ENCODE measurements around the gene MLF2.

Gene MLF2, protein sequence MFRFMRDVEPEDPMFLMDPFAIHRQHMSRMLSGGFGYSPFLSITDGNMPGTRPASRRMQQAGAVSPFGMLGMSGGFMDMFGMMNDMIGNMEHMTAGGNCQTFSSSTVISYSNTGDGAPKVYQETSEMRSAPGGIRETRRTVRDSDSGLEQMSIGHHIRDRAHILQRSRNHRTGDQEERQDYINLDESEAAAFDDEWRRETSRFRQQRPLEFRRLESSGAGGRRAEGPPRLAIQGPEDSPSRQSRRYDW

DNA sequence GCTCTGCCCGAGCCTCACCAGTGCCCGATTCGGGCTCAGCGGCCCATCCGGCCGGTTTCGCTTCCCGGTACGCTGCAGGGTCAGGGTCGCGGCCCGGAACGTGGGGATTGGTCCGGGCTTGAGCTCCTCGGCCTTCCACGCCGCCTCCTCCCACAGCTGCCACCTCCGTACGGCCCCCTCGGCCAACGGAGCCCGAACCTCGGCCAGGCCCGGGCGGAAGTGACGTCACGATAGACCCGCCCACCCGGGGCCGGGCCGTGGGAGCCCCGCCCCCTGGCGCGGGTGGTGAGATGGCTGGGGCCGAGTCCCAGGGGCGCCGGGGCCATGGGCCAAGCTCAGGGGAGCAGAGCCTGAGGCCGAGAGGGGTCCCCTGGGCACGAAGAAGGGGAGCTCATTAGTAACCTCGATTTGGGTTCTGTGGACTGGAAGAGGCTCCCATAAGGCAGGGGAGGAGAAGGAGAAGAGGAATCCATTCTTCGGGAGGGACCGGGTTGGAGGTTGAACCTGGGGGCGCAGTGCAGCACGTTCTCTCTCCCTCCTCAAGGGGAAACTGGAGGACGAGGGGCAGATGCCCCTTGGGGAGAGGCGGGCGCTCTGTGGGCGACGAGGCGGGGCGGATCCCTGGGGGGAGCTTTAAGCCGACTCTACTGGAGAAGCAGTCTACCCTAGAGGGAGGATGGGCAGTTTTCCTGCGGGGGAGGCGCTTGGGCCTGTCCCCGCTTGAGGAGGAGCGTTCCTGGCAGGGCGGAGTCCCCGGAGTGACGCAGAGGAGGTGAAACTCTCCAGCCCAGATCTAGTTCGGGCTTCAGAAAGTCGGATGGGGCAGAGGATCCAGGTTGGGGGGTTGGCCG is at the start of gene MLF2:
Gene MLF2 (minus strand): TSS at position 221 of the 851 bp plus-strand sequence. CDS start 807 bp downstream, outside the sequence.
- DNase-seq (ENCODE audit: low read depth), result peak; percentile 96

DNA sequence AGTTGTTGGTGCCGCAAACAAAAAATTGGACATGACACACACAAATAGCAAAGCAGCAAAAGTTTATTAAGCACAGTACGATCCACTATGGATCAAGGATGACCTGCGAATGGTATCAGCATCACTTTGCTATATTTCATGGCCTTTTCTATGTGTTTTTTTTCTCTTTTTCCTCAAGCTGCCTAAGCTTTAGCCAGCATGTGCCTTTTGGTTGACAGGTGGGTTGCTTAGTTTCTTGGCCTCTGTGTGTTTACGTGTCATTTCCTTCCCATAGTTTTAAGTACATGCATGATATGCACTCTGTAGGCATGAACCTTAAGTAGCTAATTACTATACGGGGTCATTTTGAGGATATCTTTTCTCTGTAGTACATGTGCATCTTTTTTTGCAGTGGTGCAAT is 46.2 kb upstream of the MLF2 start:
- DNase-seq (ENCODE audit: low read depth), result no peak

DNA sequence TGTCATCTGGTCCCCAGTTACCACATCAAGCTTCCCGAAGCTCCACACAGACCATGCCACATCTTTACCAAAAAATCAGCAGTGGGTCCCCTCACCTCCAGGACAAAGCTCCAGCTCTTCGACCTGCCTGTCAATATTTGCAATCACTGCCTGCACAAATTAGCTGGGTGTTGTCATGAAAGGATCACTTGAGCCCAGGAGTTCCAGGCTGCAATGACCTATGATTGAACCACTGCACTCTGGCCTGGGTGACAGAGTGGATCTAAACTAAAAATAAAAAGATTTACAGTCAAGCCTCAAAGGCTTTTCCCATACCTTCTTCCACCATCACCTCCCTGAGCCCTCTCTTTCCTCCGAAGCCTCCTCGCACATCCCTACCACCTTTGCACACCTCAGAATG is 43.6 kb upstream of the MLF2 start:
- DNase-seq (ENCODE audit: low read depth), result no peak

DNA sequence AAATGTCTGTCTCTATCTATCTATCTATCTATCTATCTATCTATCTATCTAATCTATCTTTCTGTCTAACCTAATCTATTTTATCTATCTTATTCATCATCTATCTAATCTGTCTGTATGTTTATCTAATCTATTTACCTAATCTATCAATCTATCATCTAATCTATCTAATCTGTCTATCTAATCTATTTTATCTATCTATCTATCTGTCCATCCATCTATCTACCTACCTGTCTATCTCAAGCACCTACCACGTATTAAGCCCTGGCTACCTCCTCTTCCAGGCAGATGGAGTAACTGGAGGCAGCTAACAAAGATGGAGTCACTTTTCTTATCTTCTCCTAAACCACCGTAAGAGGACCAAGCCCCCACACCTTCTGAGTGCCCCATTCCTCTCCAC is 42.1 kb upstream of the MLF2 start:
- DNase-seq (ENCODE audit: low read depth), result no peak

DNA sequence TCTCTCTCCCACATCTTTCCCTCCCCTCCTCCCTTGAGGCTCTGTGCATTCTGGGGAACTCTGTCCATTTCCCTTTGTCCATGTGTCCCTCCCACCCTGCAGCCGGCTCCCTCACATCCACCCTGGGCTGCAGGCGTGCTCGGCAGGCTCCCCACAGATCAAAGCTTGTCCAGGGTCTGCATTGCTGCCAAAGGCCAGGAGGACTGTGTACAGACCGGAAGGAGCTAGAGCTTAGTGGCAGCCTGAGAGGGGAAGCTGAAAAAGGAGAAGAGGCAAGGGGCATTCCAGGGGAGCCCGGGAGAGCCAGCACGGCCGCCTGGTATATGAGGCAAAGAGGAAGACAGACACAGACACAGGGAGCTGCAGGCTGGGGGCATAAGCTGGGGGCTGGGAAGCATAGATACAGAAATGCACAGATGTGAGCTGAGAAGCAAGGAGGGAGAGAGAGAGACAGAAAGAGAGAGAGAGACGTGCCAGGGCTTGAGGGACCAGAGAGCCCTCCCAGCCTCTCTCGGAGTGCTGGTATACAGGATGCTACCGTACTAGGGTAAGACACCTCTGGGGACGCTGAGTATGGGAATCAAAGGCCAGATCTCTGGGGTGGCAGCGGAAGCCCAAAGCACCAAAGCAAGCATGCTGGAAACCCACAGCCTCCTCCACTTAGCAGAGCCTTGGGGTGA is 39.7 kb upstream of the MLF2 start:
- no peak for DNase-seq (ENCODE audit: low read depth)

DNA sequence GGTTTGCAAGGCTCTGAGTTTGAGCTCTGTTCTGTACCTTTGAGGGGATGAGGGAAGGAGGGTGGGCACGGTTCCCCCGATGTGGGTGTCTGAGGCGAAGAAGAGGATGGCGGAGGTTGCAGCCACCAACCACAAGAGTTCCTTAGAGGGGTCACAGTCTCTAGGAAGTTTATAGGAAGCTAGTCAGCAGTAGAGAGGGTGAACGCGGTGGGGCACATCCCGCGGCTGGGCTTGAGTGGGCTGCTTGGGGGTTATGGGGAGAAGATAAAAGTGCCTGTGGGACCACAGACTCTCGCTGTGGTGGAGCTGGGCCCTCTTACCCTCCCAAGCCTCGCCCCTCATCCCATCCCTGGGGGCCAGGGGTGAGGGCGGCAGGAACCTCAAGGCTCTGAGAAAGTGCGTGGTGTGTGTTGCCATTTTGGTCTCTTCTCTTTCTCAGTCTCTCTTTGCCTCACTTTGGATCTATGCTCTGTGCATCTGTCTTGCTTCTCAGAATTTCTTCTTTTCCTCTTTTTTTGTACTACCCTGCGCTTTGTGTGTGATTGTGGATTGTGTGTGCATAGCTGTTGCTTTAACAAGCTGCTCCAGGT is 39.1 kb upstream of the MLF2 start:
- DNase-seq (ENCODE audit: low read depth), result no peak

DNA sequence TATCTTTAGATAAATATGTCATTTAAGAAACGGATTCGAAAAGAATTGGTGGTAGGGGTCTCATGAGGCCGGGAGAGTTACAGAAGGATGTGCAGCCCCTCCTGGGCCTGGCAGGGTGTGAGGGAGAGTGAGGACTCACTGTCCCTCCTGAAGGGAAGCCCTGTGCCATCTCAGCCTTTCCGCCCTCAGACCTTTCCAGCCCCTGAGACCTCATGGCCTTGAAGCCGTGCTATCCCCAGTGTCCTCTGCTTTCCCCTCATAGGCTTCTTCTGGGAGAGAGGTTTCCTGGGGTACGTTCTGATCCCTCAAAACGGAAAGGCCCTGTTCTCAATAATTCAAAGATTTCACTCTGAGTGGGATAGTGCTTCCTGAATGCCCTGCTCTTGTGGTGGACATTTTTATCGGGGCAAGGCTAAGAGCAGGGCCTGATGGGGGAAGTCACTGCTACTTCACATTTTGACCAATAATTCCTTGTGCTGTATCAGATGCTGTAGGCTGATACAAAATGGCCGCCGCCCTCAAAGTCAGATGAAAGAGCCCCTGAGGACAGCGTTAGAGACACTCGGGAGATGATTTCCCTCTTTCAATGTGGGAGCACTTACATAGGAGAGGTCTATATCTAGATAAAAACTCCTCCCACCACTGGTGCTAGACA is 37.7 kb upstream of the MLF2 start:
- DNase-seq (ENCODE audit: low read depth), result no peak

DNA sequence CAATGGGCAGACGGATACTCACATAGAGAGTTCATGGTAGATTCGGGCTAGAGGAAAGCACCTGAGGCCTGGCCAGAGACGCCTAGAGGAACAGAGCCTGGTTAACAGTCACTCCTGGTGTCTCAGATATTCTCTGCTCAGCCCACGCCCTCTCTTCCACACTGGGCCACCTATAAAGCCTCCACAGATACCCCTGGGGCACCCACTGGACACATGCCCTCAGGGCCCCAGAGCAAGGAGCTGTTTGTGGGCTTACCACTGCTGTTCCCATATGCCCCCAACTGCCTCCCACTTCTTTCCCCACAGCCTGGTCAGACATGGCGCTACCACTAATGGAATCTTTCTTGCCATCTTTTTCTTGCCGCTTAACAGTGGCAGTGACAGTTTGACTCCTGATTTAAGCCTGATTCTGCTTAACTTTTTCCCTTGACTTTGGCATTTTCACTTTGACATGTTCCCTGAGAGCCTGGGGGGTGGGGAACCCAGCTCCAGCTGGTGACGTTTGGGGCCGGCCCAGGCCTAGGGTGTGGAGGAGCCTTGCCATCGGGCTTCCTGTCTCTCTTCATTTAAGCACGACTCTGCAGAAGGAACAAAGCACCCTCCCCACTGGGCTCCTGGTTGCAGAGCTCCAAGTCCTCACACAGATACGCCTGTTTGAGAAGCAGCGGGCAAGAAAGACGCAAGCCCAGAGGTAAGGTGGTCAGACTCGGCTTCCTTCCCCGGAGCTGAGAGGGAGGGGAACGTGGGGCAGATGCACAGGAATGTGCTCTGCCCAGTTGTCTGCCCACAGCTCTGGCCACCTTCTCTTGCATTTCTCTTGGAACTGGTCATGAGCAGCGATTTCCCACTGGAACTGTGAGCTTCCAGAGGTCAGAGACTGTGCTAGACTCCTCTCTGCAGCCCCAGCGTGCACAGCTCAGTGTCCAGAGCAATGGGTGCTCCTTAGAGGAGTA is 36.3 kb upstream of the MLF2 start, which contains the start of gene CD4:
Gene CD4 (plus strand): TSS at position 557 of the 953 bp plus-strand sequence. CDS start 10,611 bp downstream, outside the sequence.
- no peak for DNase-seq (ENCODE audit: low read depth)

DNA sequence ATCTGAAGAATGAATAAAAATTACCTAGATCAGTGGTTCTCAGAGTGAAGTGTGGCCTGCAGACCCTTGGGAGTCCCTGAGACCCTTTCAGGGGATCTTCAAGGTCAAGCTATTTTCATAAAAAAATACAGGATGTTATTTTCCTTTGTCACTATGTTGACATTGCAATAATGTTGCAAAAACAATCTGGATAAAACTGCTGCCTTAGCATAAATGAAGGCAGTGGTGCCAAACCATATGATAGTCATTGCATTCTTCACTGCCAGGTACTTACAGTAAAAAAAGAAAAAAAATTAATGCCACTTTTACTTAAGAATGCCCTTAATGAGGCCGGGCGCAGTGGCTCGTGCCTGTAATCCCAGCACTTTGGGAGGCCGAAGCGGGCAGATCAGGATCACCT is 34.4 kb upstream of the MLF2 start:
- DNase-seq (ENCODE audit: low read depth), result no peak

DNA sequence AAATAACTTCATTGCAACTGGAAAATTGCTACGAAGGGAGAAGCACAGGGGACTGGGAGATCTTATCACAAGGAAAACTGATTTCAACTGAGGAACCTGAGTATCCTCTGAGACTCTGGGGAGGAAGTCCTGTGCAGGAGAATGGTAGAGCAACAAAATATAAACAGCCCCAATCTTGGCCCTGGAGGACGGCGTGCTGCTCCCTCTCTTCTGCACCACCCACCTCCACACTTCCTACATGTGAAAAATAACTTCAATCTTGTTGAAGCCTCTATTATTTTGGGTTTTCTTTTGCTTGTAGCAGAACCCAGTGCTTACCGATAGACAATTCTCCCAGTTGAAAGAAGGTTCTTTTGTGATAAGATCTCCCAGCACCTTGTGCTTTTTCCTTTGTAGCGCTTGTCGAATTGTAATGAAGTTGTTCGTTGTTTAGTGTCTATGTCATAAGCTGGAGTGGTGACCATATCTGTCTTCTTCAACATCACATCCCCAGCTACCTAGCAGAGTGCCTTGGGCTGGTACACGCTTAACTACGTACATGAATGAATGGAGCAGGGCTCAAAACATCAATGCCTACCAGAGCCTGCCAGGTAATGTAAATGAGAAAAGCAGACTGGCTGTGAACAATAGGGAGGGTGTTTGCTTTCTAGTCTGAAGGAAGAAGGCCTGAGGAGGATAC is 33.6 kb upstream of the MLF2 start:
- DNase-seq (ENCODE audit: low read depth), result no peak

DNA sequence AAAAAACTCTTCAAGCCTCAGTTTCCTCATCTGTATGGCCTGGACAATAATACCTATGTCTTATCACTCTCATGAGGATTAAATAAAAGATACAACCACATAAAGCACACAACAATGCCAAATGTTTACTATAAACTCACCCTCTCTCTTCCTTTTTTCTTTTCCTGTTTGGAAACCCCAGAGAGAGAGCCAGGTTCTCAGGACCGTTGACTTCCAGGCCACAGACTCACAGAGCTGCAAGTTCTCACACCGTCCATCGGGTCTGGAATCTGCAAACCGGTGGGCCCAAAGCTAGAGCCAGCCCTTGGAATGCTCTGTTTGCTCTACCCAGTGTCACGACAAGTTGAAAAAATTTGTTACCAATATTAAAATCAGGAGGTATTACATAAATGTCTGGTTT is 31.8 kb upstream of the MLF2 start:
- no peak for DNase-seq (ENCODE audit: low read depth)

DNA sequence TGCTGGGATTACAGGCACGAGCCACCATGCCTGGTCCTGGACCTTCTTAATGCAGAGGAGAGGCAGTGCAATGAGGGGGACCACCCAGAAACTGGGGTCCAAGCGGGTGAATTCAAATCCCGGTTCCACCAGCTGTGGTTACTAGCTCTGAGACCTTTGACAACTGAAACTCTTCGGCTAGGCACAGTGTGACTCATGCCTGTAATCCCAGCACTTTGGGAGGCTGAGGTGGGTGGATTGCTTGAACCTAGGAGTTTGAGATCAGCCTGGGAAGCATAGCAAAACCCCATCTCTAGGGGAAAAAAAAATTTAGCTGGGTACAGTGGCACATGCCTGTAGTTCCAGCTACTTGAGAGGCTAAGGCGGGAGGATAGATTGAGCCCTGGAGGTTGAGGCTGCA is 31.4 kb upstream of the MLF2 start:
- no peak for DNase-seq (ENCODE audit: low read depth)

DNA sequence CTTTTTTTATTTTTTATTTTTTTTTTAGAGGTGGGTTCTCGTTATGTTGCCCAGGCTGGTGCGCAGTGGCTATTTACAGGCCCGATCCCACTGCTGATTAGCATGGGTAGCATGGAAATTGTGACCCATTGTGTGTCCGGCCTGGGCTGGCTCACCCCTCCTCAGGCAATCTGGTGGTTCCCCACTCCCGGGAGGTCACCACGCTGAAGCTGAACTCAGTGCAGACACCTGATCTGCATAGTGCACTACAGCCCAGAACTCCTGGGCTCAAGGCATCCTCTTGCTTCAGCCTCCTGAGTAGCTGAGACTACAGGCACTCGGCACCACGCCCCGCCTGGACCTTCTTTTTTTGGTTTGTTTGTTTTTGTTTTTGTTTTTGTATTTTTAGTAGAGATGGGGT is 30.9 kb upstream of the MLF2 start:
- DNase-seq (ENCODE audit: low read depth), result no peak

DNA sequence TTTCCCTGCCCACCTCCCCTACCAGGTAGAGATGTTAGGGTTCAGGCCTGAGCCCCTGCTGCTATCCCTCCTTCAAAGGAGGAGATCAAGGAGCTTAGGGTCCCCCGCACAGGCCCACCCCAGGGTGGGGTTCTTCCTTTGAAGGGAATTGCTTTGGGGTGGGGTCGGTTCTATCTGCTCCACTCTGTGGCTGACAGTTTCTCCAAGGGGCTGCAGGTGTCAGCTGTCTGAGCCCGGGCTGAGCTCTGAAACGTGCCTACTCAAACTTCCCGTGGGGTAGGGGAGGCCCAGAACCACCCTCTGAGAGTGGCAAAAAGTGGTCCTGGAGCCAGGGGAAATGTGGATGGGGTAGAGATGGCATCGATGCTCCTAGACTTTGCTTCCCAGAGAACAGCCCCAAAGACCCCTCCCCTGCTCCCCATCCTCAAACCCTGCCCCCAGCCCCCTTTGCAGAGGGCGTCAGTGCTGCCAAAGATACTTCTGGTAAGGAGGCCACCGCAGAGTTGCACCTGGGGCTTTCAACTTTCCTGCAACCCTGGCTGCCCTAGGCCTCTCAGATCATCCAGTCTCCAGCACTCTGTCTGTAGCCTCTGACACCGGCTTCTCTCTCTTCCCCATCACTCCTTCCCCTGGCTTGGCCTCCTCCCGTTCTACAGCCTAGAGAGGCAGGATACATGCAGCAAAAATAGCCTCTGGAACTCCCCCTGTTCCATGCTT is 30.1 kb upstream of the MLF2 start:
- DNase-seq (ENCODE audit: low read depth), result no peak

DNA sequence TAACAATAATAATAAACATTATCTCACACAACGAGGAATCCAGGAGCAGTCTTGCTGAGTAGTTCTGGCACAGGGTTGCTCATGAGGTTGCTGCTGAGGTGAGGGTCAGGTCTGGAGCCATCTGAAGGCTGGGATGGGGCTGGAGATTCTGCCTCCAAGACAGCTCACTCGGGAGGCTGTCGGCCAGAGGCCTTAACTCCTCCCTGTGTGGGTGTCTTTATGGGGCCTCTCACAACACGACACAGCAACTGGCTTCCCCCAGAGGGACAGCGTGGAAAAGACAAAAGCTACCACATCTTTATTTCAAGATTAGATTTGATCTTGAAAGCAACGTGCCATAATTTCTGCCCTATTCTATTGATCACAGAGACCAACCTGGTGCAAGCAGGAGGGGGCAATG is 29.2 kb upstream of the MLF2 start:
- no peak for DNase-seq (ENCODE audit: low read depth)

DNA sequence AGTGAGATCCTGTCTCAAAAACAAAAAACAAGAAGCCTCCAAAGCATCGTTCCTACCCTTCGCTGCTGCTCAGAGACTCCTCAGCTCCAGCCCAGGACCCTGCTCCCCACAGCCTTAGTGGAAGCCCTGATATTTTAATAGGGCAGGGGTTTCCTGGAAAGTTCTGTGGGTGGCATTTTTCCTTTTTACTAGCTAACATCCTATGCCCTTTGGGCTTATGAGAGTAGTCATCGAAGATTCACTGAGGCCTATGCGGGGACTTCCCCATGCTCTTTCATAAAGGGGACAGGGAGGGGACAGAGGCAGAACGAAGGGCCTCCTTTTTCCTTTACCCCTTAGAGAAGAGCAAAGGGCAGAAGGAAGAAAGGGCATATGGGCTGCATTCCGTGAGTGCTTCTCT is 27.6 kb upstream of the MLF2 start:
- no peak for DNase-seq (ENCODE audit: low read depth)

DNA sequence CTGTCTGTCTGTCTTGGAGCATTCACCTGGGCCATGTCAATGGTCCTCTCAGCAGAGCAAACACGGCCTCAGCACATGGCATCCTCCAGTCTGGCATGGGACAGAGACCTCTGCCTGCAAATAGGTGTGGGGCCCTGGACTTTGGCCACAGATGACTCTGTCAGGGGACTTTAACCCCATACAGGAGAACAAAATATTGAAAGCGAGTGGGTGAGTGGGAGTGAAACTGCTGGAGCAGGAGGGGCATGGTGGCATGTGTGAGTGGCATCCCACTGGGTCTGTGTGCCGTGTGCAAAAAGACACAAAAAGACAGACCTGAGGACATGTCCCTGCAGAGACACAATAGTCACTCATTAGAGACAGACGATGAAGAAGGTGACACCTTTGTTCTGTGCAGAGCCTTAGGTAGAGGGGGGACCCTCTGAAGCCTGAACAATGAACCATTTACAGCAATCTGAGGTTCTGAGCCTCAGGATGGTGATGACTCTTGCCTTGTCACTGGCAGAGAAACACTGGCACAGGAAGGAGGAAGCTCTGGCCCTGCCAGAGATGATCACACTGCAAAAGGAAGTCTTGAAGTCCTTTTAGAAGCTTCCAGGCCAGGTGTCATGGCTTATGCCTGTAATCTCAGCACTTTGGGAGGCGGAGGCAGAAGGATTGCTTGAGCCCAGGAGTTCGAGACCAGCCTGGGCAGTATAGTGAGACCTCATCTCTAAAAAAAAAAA is 26.9 kb upstream of the MLF2 start:
- no peak for DNase-seq (ENCODE audit: low read depth)

DNA sequence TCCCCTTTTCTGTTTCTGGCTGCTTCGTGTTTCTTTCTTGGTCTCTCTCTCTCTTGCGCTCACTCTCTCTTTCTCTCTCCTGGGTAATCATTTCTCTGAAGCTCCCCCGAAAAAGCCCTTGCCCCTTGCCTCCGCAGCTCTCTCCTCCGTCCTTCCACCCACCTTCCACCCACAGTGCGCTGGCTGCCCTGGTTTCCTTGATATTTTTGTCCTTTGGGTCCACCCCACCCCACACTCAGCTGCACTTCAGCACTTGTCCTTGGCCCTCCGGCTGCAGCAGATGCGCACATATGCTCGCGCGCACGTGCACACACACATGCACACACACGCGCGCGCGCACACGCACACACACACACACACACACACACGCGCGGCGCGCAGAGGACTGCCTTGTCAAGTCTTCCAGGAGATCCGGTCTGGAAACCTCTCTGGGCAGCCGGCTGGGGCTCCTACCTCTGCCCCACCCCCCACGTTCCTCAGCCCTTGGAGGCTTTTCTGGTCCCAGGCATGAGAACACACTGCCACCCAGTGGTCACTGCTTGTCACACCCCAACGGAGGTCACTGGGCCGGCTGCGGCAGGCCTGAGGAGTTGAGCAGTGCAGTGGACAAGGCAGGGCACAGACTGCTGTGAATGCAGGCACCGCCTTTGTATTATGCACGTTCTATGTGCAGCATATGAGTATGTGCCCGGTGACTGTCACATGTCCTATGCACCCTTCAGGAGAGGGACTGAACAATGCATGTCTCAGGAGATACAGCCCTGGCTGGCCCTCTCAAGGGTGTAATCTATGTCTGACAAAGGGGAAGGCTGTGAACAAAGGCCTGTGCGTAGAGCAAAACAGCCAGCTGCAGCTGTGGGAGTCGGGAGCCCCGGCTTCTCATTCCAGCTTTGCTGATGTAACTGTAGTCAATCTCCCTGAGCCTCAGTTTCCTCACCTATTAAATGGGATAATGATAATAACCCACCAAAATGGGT is 25.9 kb upstream of the MLF2 start:
- DNase-seq (ENCODE audit: low read depth), result peak; percentile 79

Data from stimulated activated CD8-positive, alpha-beta memory T cell treated with anti-CD3 and anti-CD28 coated beads, Interleukin-7, amount 100 ng/mL, for 24 hours (primary cell).